ENCODE measurements around the gene CA5A. TPM values are rescaled to one million over a fixed set of nuclear protein-coding genes. Genes with fewer than 3 reads are reported as not detected.

Gene CA5A
- total and polyA plus RNA-seq, 9 of the 15 experiments (the other 6 are each of a cell fraction or from before 2014, with no cell fraction given), result not detected

GRCh38 chr16:87948119-87948545, 11.8 kb upstream of the CA5A start (continued):
- TF ChIP-seq ZNF436 (CRISPR knock-in tag; IDR thresholded peaks at IDR 0.05) (no peak), GATA2 (CRISPR knock-in tag; IDR thresholded peaks at IDR 0.05) (no peak), SRSF3 (IDR thresholded peaks at IDR 0.05; ENCODE audit: insufficient read depth, low read length) (no peak), IRF9 (tag; IDR thresholded peaks at IDR 0.05) (no peak), RFX1 (IDR thresholded peaks at IDR 0.05) (no peak), PRDM10 (IDR thresholded peaks at IDR 0.05; ENCODE audit: partially characterized antibody) (no peak), HINFP (tag; conservative IDR thresholded peaks at IDR 0.05; ENCODE audit: low read depth) (no peak), PURB (CRISPR knock-in tag; IDR thresholded peaks at IDR 0.05; ENCODE audit: low read depth) (no peak), CHAMP1 (IDR thresholded peaks at IDR 0.05) (no peak)
- TF ChIP-seq, protein P1, sequence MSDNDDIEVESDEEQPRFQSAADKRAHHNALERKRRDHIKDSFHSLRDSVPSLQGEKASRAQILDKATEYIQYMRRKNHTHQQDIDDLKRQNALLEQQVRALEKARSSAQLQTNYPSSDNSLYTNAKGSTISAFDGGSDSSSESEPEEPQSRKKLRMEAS (CRISPR knock-in tag; IDR thresholded peaks at IDR 0.05), result no peak
- TF ChIP-seq, protein P2, sequence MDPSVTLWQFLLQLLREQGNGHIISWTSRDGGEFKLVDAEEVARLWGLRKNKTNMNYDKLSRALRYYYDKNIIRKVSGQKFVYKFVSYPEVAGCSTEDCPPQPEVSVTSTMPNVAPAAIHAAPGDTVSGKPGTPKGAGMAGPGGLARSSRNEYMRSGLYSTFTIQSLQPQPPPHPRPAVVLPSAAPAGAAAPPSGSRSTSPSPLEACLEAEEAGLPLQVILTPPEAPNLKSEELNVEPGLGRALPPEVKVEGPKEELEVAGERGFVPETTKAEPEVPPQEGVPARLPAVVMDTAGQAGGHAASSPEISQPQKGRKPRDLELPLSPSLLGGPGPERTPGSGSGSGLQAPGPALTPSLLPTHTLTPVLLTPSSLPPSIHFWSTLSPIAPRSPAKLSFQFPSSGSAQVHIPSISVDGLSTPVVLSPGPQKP (CRISPR knock-in tag; IDR thresholded peaks at IDR 0.05), result no peak
- TF ChIP-seq, protein P3, sequence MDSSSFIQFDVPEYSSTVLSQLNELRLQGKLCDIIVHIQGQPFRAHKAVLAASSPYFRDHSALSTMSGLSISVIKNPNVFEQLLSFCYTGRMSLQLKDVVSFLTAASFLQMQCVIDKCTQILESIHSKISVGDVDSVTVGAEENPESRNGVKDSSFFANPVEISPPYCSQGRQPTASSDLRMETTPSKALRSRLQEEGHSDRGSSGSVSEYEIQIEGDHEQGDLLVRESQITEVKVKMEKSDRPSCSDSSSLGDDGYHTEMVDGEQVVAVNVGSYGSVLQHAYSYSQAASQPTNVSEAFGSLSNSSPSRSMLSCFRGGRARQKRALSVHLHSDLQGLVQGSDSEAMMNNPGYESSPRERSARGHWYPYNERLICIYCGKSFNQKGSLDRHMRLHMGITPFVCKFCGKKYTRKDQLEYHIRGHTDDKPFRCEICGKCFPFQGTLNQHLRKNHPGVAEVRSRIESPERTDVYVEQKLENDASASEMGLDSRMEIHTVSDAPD (CRISPR knock-in tag; IDR thresholded peaks at IDR 0.05), result no peak
- TF ChIP-seq, protein P4, sequence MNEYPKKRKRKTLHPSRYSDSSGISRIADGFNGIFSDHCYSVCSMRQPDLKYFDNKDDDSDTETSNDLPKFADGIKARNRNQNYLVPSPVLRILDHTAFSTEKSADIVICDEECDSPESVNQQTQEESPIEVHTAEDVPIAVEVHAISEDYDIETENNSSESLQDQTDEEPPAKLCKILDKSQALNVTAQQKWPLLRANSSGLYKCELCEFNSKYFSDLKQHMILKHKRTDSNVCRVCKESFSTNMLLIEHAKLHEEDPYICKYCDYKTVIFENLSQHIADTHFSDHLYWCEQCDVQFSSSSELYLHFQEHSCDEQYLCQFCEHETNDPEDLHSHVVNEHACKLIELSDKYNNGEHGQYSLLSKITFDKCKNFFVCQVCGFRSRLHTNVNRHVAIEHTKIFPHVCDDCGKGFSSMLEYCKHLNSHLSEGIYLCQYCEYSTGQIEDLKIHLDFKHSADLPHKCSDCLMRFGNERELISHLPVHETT (CRISPR knock-in tag; conservative IDR thresholded peaks at IDR 0.05 in 1 of 2, IDR thresholded peaks at IDR 0.05 in 1 of 2), result peak in 1 of 2 experiments; percentile 59; a peak in 1 of 4 replicates

Measured in K562 (cell line).